H1 (cell line): ENCODE measurements around the gene TFE3. TPM values are rescaled to one million over a fixed set of nuclear protein-coding genes. Genes with fewer than 3 reads are reported as not detected.

Experiments used
- CTCF ChIA-PET: fragments of 300-600 bp; sonication (Branson Sonifier 250); formaldehyde crosslinking; loops from one replicate; lab custom pipeline; 2021; ENCODE audit not compliant: partially characterized antibody; lab: Charles Lee
- POLR2A ChIA-PET: fragments of 300-600 bp; sonication (Branson Sonifier 250); formaldehyde crosslinking; loops from one replicate; lab custom pipeline; 2021; ENCODE audit warnings: inconsistent platforms; ENCODE audit not compliant: partially characterized antibody; lab: Charles Lee
- DNase-seq, 2 experiments: peaks; one replicate each; pipeline versions ENCODE4 v3.0.0 to v3.0.0-alpha.2; 2010 to 2022; ENCODE audit warnings: low spot score in 2 of 2, low read depth in 1 of 2, mixed read lengths in 1 of 2
- FAIRE-seq: peaks from 2 replicates; lab custom pipeline; 2011; peaks lifted over from hg19 to GRCh38; lab: Jason Lieb, UNC
- H2AFZ ChIP-seq: 2 replicates; pipeline ENCODE4 v1.8.1; 2012; ENCODE audit warnings: low read length, inconsistent platforms
- H2AK5ac ChIP-seq: 2 replicates; pipeline ENCODE4 v1.6.1; 2013; ENCODE audit warnings: low read depth, low read length
- H2BK120ac ChIP-seq: replicated peaks from 2 replicates; pipeline ENCODE3; 2013; ENCODE audit warnings: low read depth, low read length, inconsistent platforms
- H2BK12ac ChIP-seq: 2 replicates; pipeline ENCODE4 v1.6.1; 2013; ENCODE audit warnings: low read depth, low read length
- H2BK15ac ChIP-seq: 2 replicates; pipeline ENCODE4 v1.6.1; 2013; ENCODE audit warnings: low read length
- H2BK20ac ChIP-seq: 2 replicates; pipeline ENCODE4 v1.6.1; 2013; ENCODE audit warnings: low read length
- H2BK5ac ChIP-seq: 2 replicates; pipeline ENCODE4 v1.6.1; 2013; ENCODE audit warnings: low read depth, low read length
- H3K14ac ChIP-seq: 2 replicates; pipeline ENCODE4 v1.6.1; 2013; ENCODE audit warnings: inconsistent platforms; ENCODE audit not compliant: insufficient read length
- H3K18ac ChIP-seq: 2 replicates; pipeline ENCODE4 v1.6.1; 2013; ENCODE audit warnings: low read length; ENCODE audit errors: extremely low read depth
- H3K23ac ChIP-seq: 2 replicates; pipeline ENCODE4 v1.6.1; 2013; ENCODE audit warnings: inconsistent platforms; ENCODE audit not compliant: insufficient read length
- H3K23me2 ChIP-seq: 2 replicates; pipeline ENCODE4 v1.6.1; 2013; ENCODE audit warnings: low read depth, low read length
- H3K27ac ChIP-seq: 2 replicates; pipeline ENCODE4 v1.6.1; 2011; ENCODE audit warnings: low read depth, low read length, inconsistent platforms
- H3K27me3 ChIP-seq, 4 experiments: replicated peaks in 1 of 4; 1 replicate in 1 of 4; 2 replicates in 3 of 4; pipeline versions ENCODE4 v1.6.1 to v1.8.1; 2011 to 2013; ENCODE audit warnings: low read length in 3 of 4, mild to moderate bottlenecking in 3 of 4, inconsistent platforms in 2 of 4, mixed read lengths in 2 of 4, moderate library complexity in 1 of 4; ENCODE audit not compliant: control insufficient read depth in 3 of 4, insufficient read depth in 3 of 4; ENCODE audit errors: extremely low read depth in 1 of 4
- H3K36me3 ChIP-seq, 4 experiments: 2 replicates each; pipeline versions ENCODE4 v1.6.1 to v1.8.1; 2011 to 2013; ENCODE audit warnings: mild to moderate bottlenecking in 4 of 4, low read length in 3 of 4, moderate library complexity in 2 of 4, control low read depth in 1 of 4, inconsistent platforms in 1 of 4; ENCODE audit not compliant: insufficient read depth in 4 of 4, control insufficient read depth in 2 of 4
- H3K4ac ChIP-seq: replicated peaks from 2 replicates; pipeline ENCODE3; 2013; ENCODE audit warnings: low read length, low read depth, mixed read lengths, inconsistent platforms; ENCODE audit not compliant: insufficient read length
- H3K4me1 ChIP-seq, 4 experiments: replicated peaks in 1 of 4; 1 replicate in 1 of 4; 2 replicates in 3 of 4; pipeline versions ENCODE4 v1.6.1 to v1.8.1; 2011 to 2013; ENCODE audit warnings: low read length in 3 of 4, inconsistent platforms in 2 of 4, mixed read lengths in 1 of 4; ENCODE audit not compliant: insufficient read depth in 4 of 4, control insufficient read depth in 3 of 4
- H3K4me2 ChIP-seq, 2 experiments: 2 replicates each; pipeline versions ENCODE4 v1.6.1 to v1.8.1; 2011 to 2013; ENCODE audit warnings: low read depth in 2 of 2, low read length in 2 of 2, control low read depth in 1 of 2, inconsistent platforms in 1 of 2, mild to moderate bottlenecking in 1 of 2; ENCODE audit not compliant: insufficient read depth in 1 of 2
- H3K4me3 ChIP-seq, 4 experiments: fragments of 200-600, 300-600 bp in 1 of 4; sonication (generic), shearing (Covaris generic), sonication (Bioruptor Twin) in 1 of 4; 2 replicates each; pipeline versions ENCODE4 v1.5.1 to v1.8.1; 2011 to 2016; ENCODE audit warnings: low read length in 4 of 4, low read depth in 3 of 4, control low read depth in 2 of 4, inconsistent platforms in 2 of 4, mild to moderate bottlenecking in 2 of 4, mixed read lengths in 1 of 4, moderate library complexity in 1 of 4; ENCODE audit not compliant: insufficient read depth in 2 of 4; ENCODE audit errors: extremely low read depth in 1 of 4
- H3K56ac ChIP-seq: replicated peaks from 2 replicates; pipeline ENCODE3; 2013; ENCODE audit warnings: low read depth, mild to moderate bottlenecking, mixed read lengths, low read length, inconsistent platforms; ENCODE audit not compliant: insufficient read length
- H3K79me1 ChIP-seq: 2 replicates; pipeline ENCODE4 v1.6.1; 2013; ENCODE audit warnings: low read depth, low read length, control low read depth
- H3K79me2 ChIP-seq, 2 experiments: 2 replicates each; pipeline versions ENCODE4 v1.6.1 to v1.8.1; 2012 to 2013; ENCODE audit warnings: low read length in 2 of 2, mild to moderate bottlenecking in 2 of 2, inconsistent platforms in 1 of 2; ENCODE audit not compliant: insufficient read depth in 2 of 2, control insufficient read depth in 1 of 2
- H3K9ac ChIP-seq, 4 experiments: replicated peaks in 1 of 4; 1 replicate in 1 of 4; 2 replicates in 3 of 4; pipeline versions ENCODE4 v1.6.1 to v1.8.1; 2011 to 2013; ENCODE audit warnings: low read depth in 3 of 4, low read length in 3 of 4, control low read depth in 2 of 4, mild to moderate bottlenecking in 2 of 4, moderate library complexity in 2 of 4, inconsistent platforms in 1 of 4; ENCODE audit errors: extremely low read depth in 1 of 4
- H3K9me3 ChIP-seq, 2 experiments: 2 replicates each; pipeline versions ENCODE4 v1.6.1 to v1.8.1; 2012 to 2013; ENCODE audit warnings: mild to moderate bottlenecking in 2 of 2, moderate library complexity in 2 of 2, control low read depth in 1 of 2, inconsistent platforms in 1 of 2, low read depth in 1 of 2, low read length in 1 of 2, mixed read lengths in 1 of 2; ENCODE audit not compliant: insufficient read depth in 2 of 2
- H4K20me1 ChIP-seq, 2 experiments: replicated peaks in 1 of 2; 2 replicates each; pipeline versions ENCODE3 to v1.8.1; 2011 to 2013; ENCODE audit warnings: inconsistent platforms in 2 of 2, low read length in 2 of 2, mild to moderate bottlenecking in 1 of 2; ENCODE audit not compliant: insufficient read depth in 2 of 2, control insufficient read depth in 1 of 2
- H4K5ac ChIP-seq: 2 replicates; pipeline ENCODE4 v1.6.1; 2013; ENCODE audit warnings: low read length, low read depth, mixed read lengths, inconsistent platforms; ENCODE audit not compliant: insufficient read length
- H4K8ac ChIP-seq: 2 replicates; pipeline ENCODE4 v1.8.0; 2013; ENCODE audit warnings: mild to moderate bottlenecking, moderate library complexity, low read length, inconsistent platforms; ENCODE audit not compliant: insufficient read depth; ENCODE audit errors: extremely low read depth
- H4K91ac ChIP-seq: replicated peaks from 2 replicates; pipeline ENCODE3; 2013; ENCODE audit warnings: low read length, mixed read lengths, inconsistent platforms; ENCODE audit not compliant: insufficient read length
- BACH1 ChIP-seq: IDR thresholded peaks from 2 replicates; pipeline ENCODE4 v1.6.1; 2012; ENCODE audit warnings: low read length, improper control_type of control experiment
- CHD2 ChIP-seq: IDR thresholded peaks from 2 replicates; pipeline ENCODE4 v1.6.1; 2012; ENCODE audit warnings: low read length, improper control_type of control experiment
- JUND ChIP-seq: IDR thresholded peaks from 2 replicates; pipeline ENCODE4 v1.6.1; 2011; ENCODE audit warnings: mild to moderate bottlenecking, improper control_type of control experiment, low read length
- KDM4A ChIP-seq: IDR thresholded peaks from one replicate; pipeline ENCODE4 v1.7.1; 2012; ENCODE audit warnings: low read depth, mild to moderate bottlenecking, moderate library complexity, low read length, inconsistent platforms; ENCODE audit not compliant: severe bottlenecking
- PHF8 ChIP-seq: fragments of 200-600 bp; sonication (generic); conservative IDR thresholded peaks from 2 replicates; pipeline ENCODE4 v1.7.1; 2012; ENCODE audit warnings: low read depth, mild to moderate bottlenecking, inconsistent platforms, low read length, moderate library complexity
- RNF2 ChIP-seq: fragments of 200-900, 300-1000 bp; sonication (generic); IDR thresholded peaks from 2 replicates; pipeline ENCODE4 v1.7.1; 2016; ENCODE audit warnings: borderline replicate concordance, low read depth, mild to moderate bottlenecking, antibody characterized with exemption, low read length; ENCODE audit not compliant: poor library complexity, severe bottlenecking; ENCODE audit errors: missing control alignments
- TEAD4 ChIP-seq: IDR thresholded peaks from 2 replicates; pipeline ENCODE4 v1.6.1; 2012; ENCODE audit warnings: low read depth, low read length, inconsistent platforms, mixed read lengths
- WGBS, 2 experiments: shearing (Covaris generic) in 1 of 2; methylation state at CpG; one replicate each; pipeline versions ENCODE4 v1.1.6 to v1.1.7; 2013 to 2015; ENCODE audit warnings: low lambda C conversion rate in 2 of 2, mixed read lengths in 2 of 2, inconsistent platforms in 1 of 2, low coverage in 1 of 2, missing lambda C conversion rate in 1 of 2; ENCODE audit not compliant: insufficient replicate concordance in 2 of 2, insufficient coverage in 1 of 2, insufficient read length in 1 of 2; ENCODE audit errors: extremely low coverage in 1 of 2, missing lambda C conversion rate in 1 of 2; 5-methylcytosine and 5-hydroxymethylcytosine counted together
- polyA plus RNA-seq, 7 experiments: library from polyadenylated mRNA; depleted of rRNA in 3 of 7; stranded (reverse) in 5 of 7; unstranded in 2 of 7; fragments of >200 nt in 5 of 7; fragments of 200-250 nt in 2 of 7; gene quantifications; 1 replicate in 5 of 7; 2 replicates in 1 of 7; 4 replicates in 1 of 7; pipeline versions ENCODE4 v1.2.1 to v1.2.3, GENCODE V29; 2011 to 2013; ENCODE audit warnings: missing spikeins in 2 of 7, mixed read lengths in 2 of 7
- total RNA-seq: library from RNA; stranded (reverse); fragmentation: NEBNext Ultra II Directional; extraction: Animal tissue kit (Norgen Biotek cat#: 25700); gene quantifications from 2 replicates; pipeline ENCODE4 v1.2.1, GENCODE V29; 2021

The TFE3 gene
- total and polyA plus RNA-seq, 2 of the 8 experiments (the other 6 are each of a cell fraction or from before 2014, with no cell fraction given) = 33.7 to 52.9 TPM

DNA sequence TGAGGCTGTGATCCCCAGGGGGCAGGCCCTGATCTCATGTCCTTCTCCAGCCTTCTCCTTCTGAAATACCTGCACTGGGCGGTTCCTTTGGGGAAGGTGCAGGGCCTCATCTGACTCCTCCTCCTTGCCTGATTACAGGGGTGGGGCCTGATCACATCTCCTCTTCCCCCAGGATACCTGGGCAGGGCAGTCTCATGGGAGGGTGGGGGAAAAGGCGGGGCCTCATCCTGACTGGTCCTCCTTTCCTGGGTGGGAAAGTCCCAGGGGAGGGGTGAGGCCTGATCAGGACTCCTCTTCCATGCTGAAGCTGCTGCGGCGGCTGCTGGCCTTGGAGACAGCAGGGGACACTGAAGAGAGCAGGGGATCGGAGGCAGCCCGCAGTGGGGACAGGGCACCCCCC lies 13.3 kb downstream of the TFE3 start:
- Histone ChIP-seq H3K23me2 (no peaks in the 10 kb centered on the region), H3K9ac (no peak overlapping the region), H3K79me2 (no peaks in the 10 kb centered on the region), H4K91ac (no peak overlapping the region), H4K8ac (no peak overlapping the region), H3K18ac (no peak overlapping the region), H3K9me3 (no peaks in the 10 kb centered on the region), H2BK5ac (no peak overlapping the region), H3K23ac (no peak overlapping the region), H3K36me3 (peaks cover 10 to 54% (median 34%) of the 10 kb centered on the region in 4 experiments; a peak in 7 of 8 replicates), H3K4me3 (no peak overlapping the region), H2BK12ac (no peak overlapping the region), H3K14ac (no peak overlapping the region), H3K27me3 (no peaks in the 10 kb centered on the region), H3K79me1 (no peaks in the 10 kb centered on the region), H3K4ac (no peak overlapping the region), H3K27ac (peak overlapping the region; percentile 25; the same call in 1 of the 2 replicates), H2BK20ac (no peak overlapping the region), H2AK5ac (no peak overlapping the region), H2AFZ (no peak overlapping the region), H3K4me1 (peaks cover 0 to 6% (median 2%) of the 10 kb centered on the region in 4 experiments; a peak in 2 of 7 replicates), H4K20me1 (peaks cover 0 to 2% of the 10 kb centered on the region in 2 experiments), H2BK15ac (no peak overlapping the region), H3K4me2 (no peak overlapping the region; a peak in 1 of 4 replicates), H4K5ac (no peak overlapping the region), H3K56ac (no peak overlapping the region), H2BK120ac (no peak overlapping the region)
- TF ChIP-seq JUND = no peak
- no peak for TF ChIP-seq CHD2
- TF ChIP-seq RNF2 = no peak
- no peak for TF ChIP-seq BACH1
- TF ChIP-seq PHF8 = no peak
- no peak for TF ChIP-seq KDM4A
- TF ChIP-seq TEAD4 = no peak
- CTCF ChIA-PET = no interaction called here
- FAIRE-seq (no peak), DNase-seq (no peak)
- WGBS, 2 experiments = 67% methylated on average over 1 of the region's 6 CpGs; no CpG with 5 or more reads in 1 of the 2 experiments
- POLR2A ChIA-PET = interaction anchor here (0.9 to 2.0 kb wide), 7 partner anchors 10 to 115 kb away, joined by 3 to 11 read pairs (median 5); no protein-coding TSS in a partner anchor
